ENCODE measurements around the gene CEP120.
"Not testable (repeated sequence)": the region's sequence is repeated elsewhere in the genome, so short reads cannot be mapped to it uniquely, and the experiment has no call there.

DNA sequence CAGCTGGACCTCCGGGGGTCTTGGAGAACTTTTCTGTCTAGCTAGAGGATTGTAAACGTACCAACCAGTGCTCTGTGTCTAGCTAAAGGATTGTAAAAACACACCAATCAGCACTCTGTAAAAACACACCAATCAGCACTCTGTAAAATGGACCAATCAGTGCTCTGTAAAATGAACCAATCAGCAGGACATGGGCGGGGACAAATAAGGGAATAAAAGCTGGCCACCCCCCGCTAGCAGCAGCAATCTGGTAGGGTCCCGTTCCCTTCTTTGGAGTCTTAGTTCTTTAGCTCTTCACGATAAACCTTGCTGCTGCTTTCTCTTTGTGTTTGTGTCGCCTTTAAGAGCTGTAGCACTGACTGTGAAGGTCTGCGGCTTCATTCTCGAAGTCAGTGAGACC lies 114.8 kb downstream of the CEP120 start:
- TF ChIP-seq, protein P1, sequence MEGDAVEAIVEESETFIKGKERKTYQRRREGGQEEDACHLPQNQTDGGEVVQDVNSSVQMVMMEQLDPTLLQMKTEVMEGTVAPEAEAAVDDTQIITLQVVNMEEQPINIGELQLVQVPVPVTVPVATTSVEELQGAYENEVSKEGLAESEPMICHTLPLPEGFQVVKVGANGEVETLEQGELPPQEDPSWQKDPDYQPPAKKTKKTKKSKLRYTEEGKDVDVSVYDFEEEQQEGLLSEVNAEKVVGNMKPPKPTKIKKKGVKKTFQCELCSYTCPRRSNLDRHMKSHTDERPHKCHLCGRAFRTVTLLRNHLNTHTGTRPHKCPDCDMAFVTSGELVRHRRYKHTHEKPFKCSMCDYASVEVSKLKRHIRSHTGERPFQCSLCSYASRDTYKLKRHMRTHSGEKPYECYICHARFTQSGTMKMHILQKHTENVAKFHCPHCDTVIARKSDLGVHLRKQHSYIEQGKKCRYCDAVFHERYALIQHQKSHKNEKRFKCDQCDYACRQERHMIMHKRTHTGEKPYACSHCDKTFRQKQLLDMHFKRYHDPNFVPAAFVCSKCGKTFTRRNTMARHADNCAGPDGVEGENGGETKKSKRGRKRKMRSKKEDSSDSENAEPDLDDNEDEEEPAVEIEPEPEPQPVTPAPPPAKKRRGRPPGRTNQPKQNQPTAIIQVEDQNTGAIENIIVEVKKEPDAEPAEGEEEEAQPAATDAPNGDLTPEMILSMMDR (IDR thresholded peaks at IDR 0.05 in 4 of 5, conservative IDR thresholded peaks at IDR 0.05 in 1 of 5), result not testable (repeated sequence)
- not testable (repeated sequence) for TF ChIP-seq POLR2A (IDR thresholded peaks at IDR 0.05)

Measured in gastrocnemius medialis (tissue), 4 donors.